ENCODE measurements around the gene NOTCH2.

The NOTCH2 gene

GRCh38 chr1:119874186-119874585 lies 195.3 kb downstream of the NOTCH2 start:
- no peak for TF ChIP-seq CTCF (IDR thresholded peaks at IDR 0.05; ENCODE audit: low read depth, low read length)
- no peak for DNase-seq (ENCODE audit: extremely low read depth, low read depth)

- no peak for DNase-seq (ENCODE audit: extremely low read depth, low read depth)
- TF ChIP-seq CTCF (IDR thresholded peaks at IDR 0.05; ENCODE audit: low read depth, low read length): no peak
Measured at GRCh38 chr1:119873135-119874015, 196.1 kb downstream of the NOTCH2 start.

- TF ChIP-seq CTCF (IDR thresholded peaks at IDR 0.05; ENCODE audit: low read depth, low read length): no peak
- no peak for DNase-seq (ENCODE audit: extremely low read depth, low read depth)
Measured at GRCh38 chr1:119871881-119872280, 197.6 kb downstream of the NOTCH2 start.

- TF ChIP-seq CTCF (IDR thresholded peaks at IDR 0.05; ENCODE audit: low read depth, low read length): no peak; the same call in none of the 2 replicates
Measured at GRCh38 chr1:119870917-119871596, 198.4 kb downstream of the NOTCH2 start.

GRCh38 chr1:119869995-119870394 lies 199.5 kb downstream of the NOTCH2 start:
- no peak for TF ChIP-seq CTCF (IDR thresholded peaks at IDR 0.05; ENCODE audit: low read depth, low read length)
- no peak for DNase-seq (ENCODE audit: extremely low read depth, low read depth)

More at GRCh38 chr1:119870917-119871596, 198.4 kb downstream of the NOTCH2 start:
- DNase-seq (ENCODE audit: extremely low read depth, low read depth): peak; percentile 48

GRCh38 chr1:119868176-119868575 lies 201.3 kb downstream of the NOTCH2 start:
- no peak for DNase-seq (ENCODE audit: extremely low read depth, low read depth)
- no peak for TF ChIP-seq CTCF (IDR thresholded peaks at IDR 0.05; ENCODE audit: low read depth, low read length)

- no peak for TF ChIP-seq CTCF (IDR thresholded peaks at IDR 0.05; ENCODE audit: low read depth, low read length)
Measured at GRCh38 chr1:119866451-119866850, 203.0 kb downstream of the NOTCH2 start.

More at GRCh38 chr1:119866451-119866850, 203.0 kb downstream of the NOTCH2 start:
- no peak for DNase-seq (ENCODE audit: extremely low read depth, low read depth)

All from AG09319 (cell line).